GM18867 (cell line): ENCODE measurements around the gene LRBA.
A peak's percentile ranks its signal among the peaks of the same experiment; 100 is the strongest.
"Not testable (repeated sequence)": the region's sequence is repeated elsewhere in the genome, so short reads cannot be mapped to it uniquely, and the experiment has no call there.

Source experiments
- ATAC-seq: cut with Tn5 transposase; IDR thresholded peaks from one replicate; pipeline ENCODE4 v1.9.1; 2021; ENCODE audit warnings: mild to moderate bottlenecking, moderate library complexity; ENCODE audit not compliant: unreplicated experiment

LRBA gene, protein sequence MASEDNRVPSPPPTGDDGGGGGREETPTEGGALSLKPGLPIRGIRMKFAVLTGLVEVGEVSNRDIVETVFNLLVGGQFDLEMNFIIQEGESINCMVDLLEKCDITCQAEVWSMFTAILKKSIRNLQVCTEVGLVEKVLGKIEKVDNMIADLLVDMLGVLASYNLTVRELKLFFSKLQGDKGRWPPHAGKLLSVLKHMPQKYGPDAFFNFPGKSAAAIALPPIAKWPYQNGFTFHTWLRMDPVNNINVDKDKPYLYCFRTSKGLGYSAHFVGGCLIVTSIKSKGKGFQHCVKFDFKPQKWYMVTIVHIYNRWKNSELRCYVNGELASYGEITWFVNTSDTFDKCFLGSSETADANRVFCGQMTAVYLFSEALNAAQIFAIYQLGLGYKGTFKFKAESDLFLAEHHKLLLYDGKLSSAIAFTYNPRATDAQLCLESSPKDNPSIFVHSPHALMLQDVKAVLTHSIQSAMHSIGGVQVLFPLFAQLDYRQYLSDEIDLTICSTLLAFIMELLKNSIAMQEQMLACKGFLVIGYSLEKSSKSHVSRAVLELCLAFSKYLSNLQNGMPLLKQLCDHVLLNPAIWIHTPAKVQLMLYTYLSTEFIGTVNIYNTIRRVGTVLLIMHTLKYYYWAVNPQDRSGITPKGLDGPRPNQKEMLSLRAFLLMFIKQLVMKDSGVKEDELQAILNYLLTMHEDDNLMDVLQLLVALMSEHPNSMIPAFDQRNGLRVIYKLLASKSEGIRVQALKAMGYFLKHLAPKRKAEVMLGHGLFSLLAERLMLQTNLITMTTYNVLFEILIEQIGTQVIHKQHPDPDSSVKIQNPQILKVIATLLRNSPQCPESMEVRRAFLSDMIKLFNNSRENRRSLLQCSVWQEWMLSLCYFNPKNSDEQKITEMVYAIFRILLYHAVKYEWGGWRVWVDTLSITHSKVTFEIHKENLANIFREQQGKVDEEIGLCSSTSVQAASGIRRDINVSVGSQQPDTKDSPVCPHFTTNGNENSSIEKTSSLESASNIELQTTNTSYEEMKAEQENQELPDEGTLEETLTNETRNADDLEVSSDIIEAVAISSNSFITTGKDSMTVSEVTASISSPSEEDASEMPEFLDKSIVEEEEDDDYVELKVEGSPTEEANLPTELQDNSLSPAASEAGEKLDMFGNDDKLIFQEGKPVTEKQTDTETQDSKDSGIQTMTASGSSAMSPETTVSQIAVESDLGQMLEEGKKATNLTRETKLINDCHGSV (N-terminal part only)

DNA sequence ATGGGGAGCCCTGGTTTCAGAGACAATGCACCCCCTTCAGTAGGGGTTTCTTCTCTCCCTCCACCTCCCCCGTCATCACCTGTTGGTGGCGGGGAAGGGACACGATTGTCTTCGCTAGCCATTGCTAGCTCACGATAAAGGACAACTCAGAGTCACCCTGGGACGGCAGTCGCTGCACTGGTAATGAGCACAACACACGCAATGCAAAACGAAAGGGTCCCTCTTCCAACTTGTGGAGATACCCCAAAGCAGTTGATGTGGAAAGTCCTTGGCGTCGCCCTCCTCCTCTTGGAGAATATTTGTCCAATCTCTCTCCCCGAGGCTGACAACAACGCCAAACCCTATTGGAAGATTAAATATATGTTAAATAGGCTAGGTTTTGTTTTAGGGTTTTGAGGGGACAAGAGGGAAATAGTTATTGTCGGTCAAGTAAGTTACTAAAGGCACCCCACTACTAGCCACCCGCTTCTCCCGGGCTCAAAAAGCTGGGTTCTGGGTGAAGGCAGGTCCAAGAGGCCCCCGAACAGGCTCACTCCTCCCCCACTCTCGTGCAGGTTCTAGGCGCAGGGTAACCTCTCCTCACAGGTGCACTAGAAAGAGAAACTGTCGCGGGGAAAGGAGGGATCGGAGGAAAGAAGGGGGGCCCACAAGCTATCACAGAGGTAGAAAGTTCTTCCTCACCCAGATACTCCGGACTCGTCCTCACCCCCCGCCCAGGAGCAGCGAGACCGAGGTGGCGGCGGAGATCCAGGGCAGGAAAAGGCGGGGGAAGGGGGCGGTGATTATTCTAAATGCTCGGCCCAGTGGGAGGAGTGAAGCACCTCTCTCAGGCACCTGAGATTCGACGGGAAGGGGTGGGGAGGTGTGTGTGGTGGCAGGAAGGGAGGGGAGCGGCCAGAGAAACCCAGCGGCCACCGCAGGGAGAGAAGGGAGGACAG, at the start of gene LRBA:
TSS of gene LRBA (minus strand) at position 764 of the 938 bp plus-strand sequence. CDS start at position 122, 642 bp downstream.
- peak; percentile 71 for ATAC-seq

- ATAC-seq = not testable (repeated sequence)
These were observed 48.1 kb upstream of the LRBA start for GRCh38 chr4:151063143-151063542.

DNA sequence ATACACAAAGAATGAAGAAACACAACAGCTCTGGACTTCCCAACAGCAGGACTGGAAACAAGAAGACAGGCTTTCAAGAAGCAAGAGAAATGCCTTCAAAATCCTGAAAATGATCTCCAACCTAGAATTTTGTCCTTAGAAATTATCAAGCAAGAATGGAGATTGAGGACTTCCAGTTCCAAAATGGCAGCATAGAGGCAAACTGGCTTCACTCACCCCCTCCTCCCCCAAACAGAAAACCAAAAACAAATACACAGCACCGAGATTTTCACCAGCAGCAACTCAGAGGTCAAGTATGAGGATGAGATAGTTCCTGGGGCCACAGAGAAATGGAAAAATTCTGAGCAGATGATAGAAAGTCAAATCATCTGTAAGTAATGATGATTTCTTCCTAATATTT, 40.5 kb upstream of the LRBA start:
- no peak for ATAC-seq

GRCh38 chr4:151052785-151053184, 37.7 kb upstream of the LRBA start:
- no peak for ATAC-seq

- ATAC-seq = no peak
These were observed 34.4 kb upstream of the LRBA start for GRCh38 chr4:151049430-151049884.

DNA sequence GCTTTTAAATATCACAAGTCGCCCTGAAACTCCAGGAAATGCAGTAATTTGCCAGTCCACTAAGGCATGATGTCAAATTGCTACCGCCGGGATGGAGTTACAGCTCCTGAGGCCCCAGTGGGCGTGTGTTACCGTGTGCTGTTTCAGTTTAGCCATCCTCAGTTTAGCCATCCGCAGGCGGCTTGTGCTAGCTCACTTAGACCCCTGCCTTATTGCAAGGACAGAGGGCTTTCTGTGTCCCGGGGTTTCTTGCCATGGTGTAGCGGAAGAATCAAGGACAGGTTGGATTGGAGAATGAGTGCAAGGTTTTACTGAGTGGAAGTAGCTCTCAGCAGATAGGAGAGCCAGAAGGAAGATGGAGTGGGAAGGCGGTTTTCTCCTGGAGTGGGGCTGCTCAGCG, 33.8 kb upstream of the LRBA start:
- ATAC-seq = no peak

DNA sequence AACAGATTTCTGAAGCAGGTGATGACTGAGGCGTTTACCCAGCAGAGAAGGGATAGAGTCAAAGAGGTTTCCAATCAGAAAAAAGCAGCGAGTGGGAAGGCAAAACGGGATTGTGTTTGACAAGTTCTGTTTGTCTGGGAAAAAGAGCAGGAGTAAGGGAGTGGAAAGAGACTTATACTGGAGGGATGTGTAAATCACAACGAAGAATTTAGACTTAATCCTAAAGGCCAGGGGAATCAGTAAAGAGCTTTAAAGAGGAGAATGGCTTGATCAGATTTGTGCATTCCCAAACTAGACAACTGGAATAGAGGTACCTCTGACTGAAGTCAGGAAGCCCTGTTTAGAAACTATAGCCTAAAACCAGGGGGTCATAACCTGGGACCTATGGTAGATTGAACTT, 31.5 kb upstream of the LRBA start:
- no peak for ATAC-seq

- no peak for ATAC-seq
These were observed 30.8 kb upstream of the LRBA start for GRCh38 chr4:151045907-151046306.

DNA sequence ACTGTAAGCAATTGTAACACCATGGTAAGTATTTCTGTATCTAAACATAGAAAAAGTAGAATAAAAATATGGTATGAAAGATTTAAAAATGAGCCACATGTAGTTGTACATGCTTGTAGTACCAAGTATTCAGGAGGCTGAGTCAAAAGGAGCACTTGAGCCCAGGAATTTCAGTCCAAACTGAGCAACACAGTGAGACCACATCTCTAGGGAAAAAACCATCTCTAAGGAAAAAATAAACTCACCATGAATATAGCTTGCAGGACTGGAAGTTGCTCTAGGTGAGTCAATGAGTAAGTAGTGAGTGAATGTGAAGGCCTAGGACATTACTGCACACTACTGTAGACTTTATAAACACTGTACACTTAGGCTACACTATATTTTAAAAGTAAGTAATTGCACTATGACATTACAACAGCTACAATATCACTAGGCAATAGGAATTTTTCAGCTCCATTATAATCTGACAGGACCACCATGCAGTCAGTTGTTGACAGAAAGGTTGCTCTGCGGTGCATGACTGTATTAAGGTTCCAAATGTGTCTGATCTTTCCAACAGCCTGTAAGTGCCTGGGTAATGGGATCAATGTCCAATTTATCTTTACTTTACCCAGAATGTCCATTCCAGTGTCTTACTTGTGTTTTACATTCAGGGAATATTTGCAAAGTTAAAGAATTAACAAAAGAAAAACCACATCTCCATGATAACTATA, 28.9 kb upstream of the LRBA start:
- ATAC-seq = no peak

DNA sequence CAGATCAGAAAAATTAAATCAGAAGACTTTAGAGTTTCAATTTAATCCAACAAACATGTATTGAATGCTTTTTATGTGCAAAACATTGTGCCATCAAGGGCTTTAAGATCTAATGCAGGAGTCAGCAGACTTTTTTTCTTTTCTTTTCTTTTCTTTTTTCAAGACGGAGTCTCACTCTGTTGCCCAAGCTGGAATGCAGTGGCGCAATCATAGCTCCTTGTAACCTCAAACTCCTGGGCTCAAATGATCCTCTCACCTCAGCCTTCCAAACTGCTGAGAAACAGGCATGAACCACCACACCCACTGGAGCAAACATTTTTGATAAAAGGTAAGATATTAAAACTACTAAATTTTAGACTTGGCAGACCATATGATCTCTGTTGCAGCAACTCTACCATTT, 24.6 kb upstream of the LRBA start:
- ATAC-seq = no peak

- no peak for ATAC-seq
These were observed 23.5 kb upstream of the LRBA start for GRCh38 chr4:151038452-151039157.

DNA sequence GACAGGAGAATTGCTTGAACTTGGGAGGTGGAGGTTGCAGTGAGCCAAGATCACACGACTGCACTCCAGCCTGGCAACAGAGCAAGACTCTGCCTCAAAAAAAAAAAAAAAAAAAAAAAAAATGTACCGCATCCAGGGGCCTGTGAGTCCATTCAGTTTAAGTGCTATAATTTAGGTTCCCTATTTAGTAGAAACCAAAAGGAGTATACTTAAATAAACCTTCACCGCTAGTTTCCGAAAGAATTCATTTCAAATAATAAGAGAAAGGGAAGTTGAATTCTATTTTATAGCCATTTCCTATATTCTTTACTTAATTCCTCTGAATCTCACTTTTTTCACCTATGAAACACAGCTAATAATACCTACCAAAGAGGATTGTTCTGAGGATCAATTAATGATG, 20.8 kb upstream of the LRBA start:
- ATAC-seq = no peak

DNA sequence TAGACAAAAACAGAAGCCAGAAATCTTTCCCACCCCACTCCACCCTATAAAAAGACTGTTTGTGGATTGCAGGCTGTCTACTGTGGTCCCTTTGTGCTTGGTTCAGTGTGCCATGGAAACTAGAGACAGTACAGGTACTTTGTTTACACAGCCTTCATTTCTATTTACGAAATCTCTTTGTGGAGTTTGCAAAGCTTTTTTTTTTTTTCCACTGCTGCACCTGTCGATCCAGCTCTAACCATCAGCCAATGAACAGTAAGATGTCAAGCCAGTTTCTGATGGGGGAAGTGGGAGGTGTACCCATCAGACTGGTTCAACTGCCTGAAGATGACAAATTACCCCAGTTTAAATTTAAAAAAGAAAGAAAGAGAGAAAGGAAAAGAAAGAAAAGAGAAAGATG, 20.2 kb upstream of the LRBA start:
- no peak for ATAC-seq

- ATAC-seq = no peak
These were observed 19.7 kb upstream of the LRBA start for GRCh38 chr4:151034829-151035228.

GRCh38 chr4:151031831-151032605, 16.9 kb upstream of the LRBA start:
- peak; percentile 41 for ATAC-seq

GRCh38 chr4:151029537-151029936, 14.5 kb upstream of the LRBA start:
- peak; percentile 29 for ATAC-seq

DNA sequence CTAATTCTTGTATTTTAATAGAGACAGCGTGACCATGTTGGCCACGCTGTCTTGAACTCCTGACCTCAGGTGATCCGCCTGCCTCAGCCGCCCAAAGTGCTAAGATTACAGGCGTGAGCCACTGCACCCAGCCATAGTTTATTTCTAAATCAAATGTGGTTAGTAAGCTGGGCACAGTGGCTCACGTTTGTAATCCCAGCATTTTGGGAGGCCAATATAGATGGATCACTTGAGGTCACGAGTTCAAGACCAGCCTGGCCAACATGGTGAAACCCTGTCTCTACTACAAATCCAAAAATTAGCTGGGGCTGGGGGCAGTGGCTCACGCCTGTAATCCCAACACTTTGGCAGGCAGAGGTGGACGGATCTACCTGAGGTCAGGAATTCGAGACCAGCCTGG, 13.9 kb upstream of the LRBA start:
- not testable (repeated sequence) for ATAC-seq

GRCh38 chr4:151025759-151026158, 10.7 kb upstream of the LRBA start:
- ATAC-seq = no peak
